Ascending aorta (tissue), 2 donors: ENCODE results near the gene IL26. TPM values are rescaled to one million over a fixed set of nuclear protein-coding genes. Genes with fewer than 3 reads are reported as not detected.

Experiments used
- DNase-seq, 2 donors: peaks; one replicate each; pipeline ENCODE4 v3.0.0-alpha.2; 2019; ENCODE audit warnings: low spot score in 2 of 2
- H3K27ac ChIP-seq, 2 donors: fragments of 200-600 bp; sonication (generic); one replicate each; pipeline ENCODE4 v1.5.1; 2016 to 2017; ENCODE audit warnings: mild to moderate bottlenecking in 1 of 2
- H3K27me3 ChIP-seq: fragments of 200-600 bp; sonication (generic); one replicate; pipeline ENCODE4 v1.5.1; 2017
- H3K36me3 ChIP-seq, 2 donors: fragments of 200-600 bp; sonication (generic); one replicate each; pipeline ENCODE4 v1.5.1; 2016
- H3K4me1 ChIP-seq, 2 donors: fragments of 200-600 bp; sonication (generic); one replicate each; pipeline ENCODE4 v1.5.1; 2016 to 2017; ENCODE audit warnings: mild to moderate bottlenecking in 1 of 2
- H3K4me3 ChIP-seq, 2 donors: fragments of 200-600 bp; sonication (generic); one replicate each; pipeline ENCODE4 v1.5.1; 2016 to 2017; ENCODE audit warnings: mild to moderate bottlenecking in 1 of 2
- H3K9me3 ChIP-seq, 2 donors: fragments of 200-600 bp; sonication (generic); one replicate each; pipeline ENCODE4 v1.5.1; 2016
- intact Hi-C: fragments of 100-400 bp; cut with DNase I; formaldehyde crosslinking; loops from one replicate; pipeline ENCODE4 v1.15.1; 2023
- total RNA-seq: library from RNA; depleted of rRNA; stranded (reverse); fragments of >200 nt; gene quantifications from one replicate; pipeline ENCODE4 v1.1.0, GENCODE V29; 2016
- TF ChIP-seq, protein P1 (sequence below), 3 experiments: fragments of 200-600 bp in 2 of 3; fragments of 450-650 bp in 1 of 3; sonication (generic) in 2 of 3; IDR thresholded peaks; one replicate each; pipeline ENCODE4 v1.5.1; 2016 to 2019; ENCODE audit warnings: antibody characterized with exemption in 3 of 3, mild to moderate bottlenecking in 1 of 3, moderate library complexity in 1 of 3

IL26 gene
- total RNA-seq, 1 donor from 2014 or later: not detected

DNA sequence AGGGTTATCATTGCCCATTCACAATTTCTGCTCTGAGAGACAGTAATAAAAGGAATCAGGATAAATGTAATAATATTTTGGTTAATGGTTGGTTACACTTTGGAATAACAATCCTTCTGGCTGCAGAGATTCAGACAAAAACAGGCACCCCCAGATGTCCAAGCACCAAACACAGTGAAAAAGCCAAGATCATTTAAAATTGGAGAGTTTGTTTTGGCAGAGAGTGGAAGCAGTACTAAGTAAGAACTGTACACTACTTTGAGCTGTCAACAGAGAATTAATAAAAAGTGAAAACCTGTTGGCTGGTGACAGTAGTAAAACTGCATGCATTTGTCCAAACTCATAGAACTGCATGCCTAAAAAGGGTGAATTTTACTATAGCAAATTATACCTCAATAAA, 43.4 kb upstream of the IL26 start:
- Histone ChIP-seq H3K27me3 (no peaks in the 10 kb centered on the region), H3K9me3 (no peaks in the 10 kb centered on the region), H3K36me3 (no peaks in the 10 kb centered on the region), H3K4me3 (no peak overlapping the region), H3K4me1 (no peaks in the 10 kb centered on the region), H3K27ac (no peak overlapping the region)
- intact Hi-C loops: no loop called here
- TF ChIP-seq, protein P1, sequence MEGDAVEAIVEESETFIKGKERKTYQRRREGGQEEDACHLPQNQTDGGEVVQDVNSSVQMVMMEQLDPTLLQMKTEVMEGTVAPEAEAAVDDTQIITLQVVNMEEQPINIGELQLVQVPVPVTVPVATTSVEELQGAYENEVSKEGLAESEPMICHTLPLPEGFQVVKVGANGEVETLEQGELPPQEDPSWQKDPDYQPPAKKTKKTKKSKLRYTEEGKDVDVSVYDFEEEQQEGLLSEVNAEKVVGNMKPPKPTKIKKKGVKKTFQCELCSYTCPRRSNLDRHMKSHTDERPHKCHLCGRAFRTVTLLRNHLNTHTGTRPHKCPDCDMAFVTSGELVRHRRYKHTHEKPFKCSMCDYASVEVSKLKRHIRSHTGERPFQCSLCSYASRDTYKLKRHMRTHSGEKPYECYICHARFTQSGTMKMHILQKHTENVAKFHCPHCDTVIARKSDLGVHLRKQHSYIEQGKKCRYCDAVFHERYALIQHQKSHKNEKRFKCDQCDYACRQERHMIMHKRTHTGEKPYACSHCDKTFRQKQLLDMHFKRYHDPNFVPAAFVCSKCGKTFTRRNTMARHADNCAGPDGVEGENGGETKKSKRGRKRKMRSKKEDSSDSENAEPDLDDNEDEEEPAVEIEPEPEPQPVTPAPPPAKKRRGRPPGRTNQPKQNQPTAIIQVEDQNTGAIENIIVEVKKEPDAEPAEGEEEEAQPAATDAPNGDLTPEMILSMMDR (IDR thresholded peaks at IDR 0.05): no peak
- no peak for DNase-seq

DNA sequence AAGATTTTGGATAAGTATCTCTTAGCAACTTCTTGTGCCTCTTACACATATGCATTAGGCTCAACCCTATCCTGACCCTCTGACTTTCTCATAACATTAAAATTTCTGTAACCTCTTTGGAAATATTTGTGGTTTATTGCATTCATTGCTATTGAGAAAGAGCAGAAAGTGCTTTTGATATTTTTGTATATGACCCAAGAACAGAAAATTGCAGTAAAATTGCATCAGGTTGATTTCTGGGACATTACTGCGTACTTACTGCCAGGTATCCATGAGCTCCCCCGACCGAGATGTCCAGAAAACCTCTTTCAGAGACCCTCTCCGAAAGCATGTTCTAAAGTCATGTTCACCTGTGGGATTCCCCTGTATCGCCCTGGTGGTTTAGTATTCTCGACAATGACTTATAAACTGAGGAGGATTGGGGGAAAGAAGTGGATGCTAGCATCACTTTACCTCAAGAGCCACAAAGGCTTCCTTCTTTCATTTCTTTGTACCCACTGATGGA, 42.3 kb upstream of the IL26 start:
- Histone ChIP-seq H3K4me3 (no peak overlapping the region), H3K9me3 (no peaks in the 10 kb centered on the region), H3K36me3 (no peaks in the 10 kb centered on the region), H3K27ac (no peak overlapping the region), H3K4me1 (no peaks in the 10 kb centered on the region), H3K27me3 (no peaks in the 10 kb centered on the region)
- no peak for DNase-seq
- TF ChIP-seq, protein P1 (IDR thresholded peaks at IDR 0.05): no peak
- intact Hi-C loops: no loop called here

DNA sequence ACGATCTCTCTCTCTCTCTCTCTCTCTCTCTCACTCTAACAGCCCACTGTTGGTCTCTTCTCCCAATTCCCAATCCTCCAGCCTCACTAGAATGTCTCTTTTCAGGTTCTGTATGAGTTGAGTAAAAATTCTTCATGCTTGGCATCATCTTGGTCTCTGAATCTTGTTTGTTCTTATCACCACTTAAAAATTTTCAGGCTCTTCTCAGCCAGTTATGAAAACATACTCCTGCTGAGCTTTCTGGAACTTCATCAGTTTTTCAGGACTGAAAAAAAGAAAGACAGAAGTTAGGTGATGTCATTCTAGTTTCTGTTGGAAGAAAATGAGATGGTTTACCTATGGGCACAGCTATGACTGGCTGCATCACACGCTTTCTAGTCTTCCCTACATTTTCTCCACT, 39.2 kb upstream of the IL26 start:
- no peaks in the 10 kb centered on the region for H3K27me3 ChIP-seq
- no peak overlapping the region for H3K4me3 ChIP-seq
- intact Hi-C loops: no loop called here
- no peaks in the 10 kb centered on the region for H3K4me1 ChIP-seq
- no peak for DNase-seq
- no peak overlapping the region for H3K27ac ChIP-seq
- H3K9me3 ChIP-seq: no peaks in the 10 kb centered on the region
- TF ChIP-seq, protein P1 (IDR thresholded peaks at IDR 0.05): no peak
- no peaks in the 10 kb centered on the region for H3K36me3 ChIP-seq

DNA sequence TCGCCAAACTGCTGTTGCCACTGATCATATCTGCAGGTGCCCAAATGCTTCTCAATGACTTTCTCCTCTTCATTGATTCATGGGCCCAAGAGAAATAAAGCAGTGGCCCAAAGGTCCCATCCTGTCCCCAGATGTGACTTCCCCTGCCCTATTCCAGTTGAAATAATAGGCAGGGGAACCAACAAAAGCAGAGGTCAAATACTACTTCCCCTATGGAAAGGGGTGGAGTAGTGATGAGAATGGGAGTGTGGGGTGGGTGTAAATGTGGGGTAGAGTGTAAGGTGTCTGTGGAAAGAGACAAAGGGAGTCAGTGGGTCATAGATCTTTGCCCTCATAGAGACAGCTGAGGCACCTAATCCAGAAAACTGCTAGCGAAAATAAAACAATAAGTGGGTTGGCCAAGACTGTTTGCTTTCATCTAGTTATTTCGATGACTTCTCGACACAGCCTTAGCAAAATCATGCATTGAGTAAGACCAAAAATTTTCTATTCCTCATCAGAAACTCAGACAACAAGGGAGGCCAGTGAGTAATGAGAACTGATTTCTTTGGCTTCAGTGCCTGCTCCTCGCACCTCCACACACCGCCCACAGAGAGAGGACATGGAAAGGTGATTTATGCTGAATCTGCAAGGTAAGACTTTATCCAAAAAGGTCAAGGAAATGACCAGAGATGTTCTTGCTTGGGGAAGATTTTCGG, 38.7 kb upstream of the IL26 start:
- Histone ChIP-seq H3K4me3 (no peak overlapping the region), H3K27ac (no peak overlapping the region)
- TF ChIP-seq, protein P1 (IDR thresholded peaks at IDR 0.05): no peak

DNA sequence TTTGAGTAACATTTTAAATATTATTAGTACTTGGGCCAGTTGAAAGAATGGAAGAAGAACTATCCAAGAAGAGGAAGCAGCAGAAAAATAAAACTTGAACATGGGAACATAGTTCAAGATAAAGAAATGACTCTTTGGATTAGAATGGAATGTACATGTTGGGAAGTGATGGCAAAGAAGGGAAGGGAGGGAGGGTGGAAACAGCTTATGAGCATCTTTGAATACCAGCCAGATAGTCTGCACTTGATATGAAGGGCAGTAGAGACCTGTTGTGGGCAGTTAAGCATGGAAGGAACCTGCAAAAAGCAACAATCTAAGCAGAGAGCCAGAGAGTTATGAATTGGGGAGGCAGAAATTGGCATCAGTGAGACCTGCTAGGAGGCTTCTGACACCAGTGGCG, 37.8 kb upstream of the IL26 start:
- TF ChIP-seq, protein P1 (IDR thresholded peaks at IDR 0.05): no peak
- Histone ChIP-seq H3K27me3 (no peaks in the 10 kb centered on the region), H3K36me3 (no peaks in the 10 kb centered on the region), H3K4me1 (no peaks in the 10 kb centered on the region), H3K27ac (no peak overlapping the region), H3K9me3 (no peaks in the 10 kb centered on the region), H3K4me3 (no peak overlapping the region)
- no peak for DNase-seq
- intact Hi-C loops: no loop called here

More for the DNA sequence above, 38.7 kb upstream of the IL26 start:
- H3K27me3 ChIP-seq: no peaks in the 10 kb centered on the region
- no peaks in the 10 kb centered on the region for H3K9me3 ChIP-seq
- no peaks in the 10 kb centered on the region for H3K4me1 ChIP-seq
- no peak for DNase-seq
- H3K36me3 ChIP-seq: no peaks in the 10 kb centered on the region
- intact Hi-C loops: no loop called here
